Erythroblast (primary cell): ENCODE results near the gene FCHSD2.

Experiments used
- GATA1 ChIP-seq: IDR thresholded peaks from 2 replicates; pipeline ENCODE4 v1.6.1; 2011; ENCODE audit warnings: low read depth, mild to moderate bottlenecking, control low read depth, low read length, moderate library complexity
- POLR2A ChIP-seq: IDR thresholded peaks from 2 replicates; pipeline ENCODE4 v1.6.1; 2011; ENCODE audit warnings: mild to moderate bottlenecking, low read length

DNA sequence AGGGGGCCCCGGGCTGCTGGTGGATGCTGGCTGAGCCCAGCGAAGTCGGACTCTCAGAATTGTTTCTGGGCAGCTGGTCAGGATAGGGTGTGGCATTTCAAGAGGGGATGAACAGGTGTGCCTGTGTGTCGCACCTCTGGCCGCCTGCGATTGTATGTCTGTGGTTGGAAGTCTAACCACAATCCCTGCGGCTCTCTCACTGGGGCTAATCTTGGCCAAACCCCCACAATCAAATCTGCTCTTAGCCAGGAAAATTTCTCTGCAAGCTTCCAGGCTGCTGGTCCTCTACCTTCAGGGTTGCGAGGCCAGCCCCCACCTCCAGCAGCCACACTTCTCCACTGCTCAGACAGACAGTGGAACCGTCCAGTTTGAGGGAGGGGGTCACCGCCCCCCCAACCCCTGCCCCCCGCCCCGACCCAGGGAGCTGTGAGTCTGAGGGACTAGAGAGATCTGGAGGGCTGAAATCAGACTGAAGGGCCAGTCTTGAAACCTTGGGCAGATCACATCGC, 327.0 kb downstream of the FCHSD2 start:
- no peak for TF ChIP-seq POLR2A
- no peak for TF ChIP-seq GATA1
